ENCODE data around the gene TNFAIP8.

TNFAIP8 gene

GRCh38 chr5:119417891-119418605 lies 62.2 kb downstream of the TNFAIP8 start:
- Histone ChIP-seq H3K79me2 (ENCODE audit: control insufficient read depth, low read length) (no peaks in the 10 kb centered on the region), H3K4me3 (ENCODE audit: low read length) (no peak overlapping the region), H3K9me3 (ENCODE audit: control insufficient read depth, insufficient read depth, low read length) (no peaks in the 10 kb centered on the region), H3F3A (ENCODE audit: control insufficient read depth, insufficient read depth) (no peaks in the 10 kb centered on the region), H3K36me3 (ENCODE audit: control insufficient read depth, low read length) (no peaks in the 10 kb centered on the region), H3K4me1 (ENCODE audit: control insufficient read depth, low read length) (peaks cover 25% of the 10 kb centered on the region), H3K9me2 (replicated peaks; ENCODE audit: control insufficient read depth, low read length) (no peaks in the 10 kb centered on the region), H3K4me2 (ENCODE audit: low read length) (no peak overlapping the region), H3K27me3 (ENCODE audit: control insufficient read depth, low read length) (no peaks in the 10 kb centered on the region), H4K20me1 (ENCODE audit: control insufficient read depth, insufficient read depth, low read depth, low read length) (no peaks in the 10 kb centered on the region), H3K27ac (ENCODE audit: low read depth, low read length) (no peak overlapping the region)
- no peak for TF ChIP-seq EZH2phosphoT487 (IDR thresholded peaks at IDR 0.05; ENCODE audit: borderline replicate concordance, low read length)
- TF ChIP-seq CTCF (IDR thresholded peaks at IDR 0.05; ENCODE audit: low read depth, low read length, poor library complexity, severe bottlenecking), result no peak

- no peak for TF ChIP-seq CTCF (IDR thresholded peaks at IDR 0.05; ENCODE audit: low read depth, low read length, poor library complexity, severe bottlenecking)
- no peak for TF ChIP-seq EZH2phosphoT487 (IDR thresholded peaks at IDR 0.05; ENCODE audit: borderline replicate concordance, low read length)
These were observed 62.8 kb downstream of the TNFAIP8 start for GRCh38 chr5:119418606-119419100.

GRCh38 chr5:119420169-119420568 lies 64.3 kb downstream of the TNFAIP8 start:
- no peak for TF ChIP-seq EZH2phosphoT487 (IDR thresholded peaks at IDR 0.05; ENCODE audit: borderline replicate concordance, low read length)
- no peak for TF ChIP-seq CTCF (IDR thresholded peaks at IDR 0.05; ENCODE audit: low read depth, low read length, poor library complexity, severe bottlenecking)
- peaks cover 18% of the 10 kb centered on the region for H3K4me1 ChIP-seq (ENCODE audit: control insufficient read depth, low read length)

More at GRCh38 chr5:119418606-119419100, 62.8 kb downstream of the TNFAIP8 start:
- Histone ChIP-seq H3K27me3 (ENCODE audit: control insufficient read depth, low read length) (no peaks in the 10 kb centered on the region), H3K4me1 (ENCODE audit: control insufficient read depth, low read length) (peaks cover 25% of the 10 kb centered on the region), H4K20me1 (ENCODE audit: control insufficient read depth, insufficient read depth, low read depth, low read length) (no peaks in the 10 kb centered on the region), H3K9me2 (replicated peaks; ENCODE audit: control insufficient read depth, low read length) (no peaks in the 10 kb centered on the region), H3K9me3 (ENCODE audit: control insufficient read depth, insufficient read depth, low read length) (no peaks in the 10 kb centered on the region), H3K36me3 (ENCODE audit: control insufficient read depth, low read length) (no peaks in the 10 kb centered on the region), H3F3A (ENCODE audit: control insufficient read depth, insufficient read depth) (no peaks in the 10 kb centered on the region), H3K27ac (ENCODE audit: low read depth, low read length) (no peak overlapping the region), H3K4me2 (ENCODE audit: low read length) (no peak overlapping the region), H3K4me3 (ENCODE audit: low read length) (no peak overlapping the region), H3K79me2 (ENCODE audit: control insufficient read depth, low read length) (no peaks in the 10 kb centered on the region)

More at GRCh38 chr5:119420169-119420568, 64.3 kb downstream of the TNFAIP8 start:
- no peaks in the 10 kb centered on the region for H3K27me3 ChIP-seq (ENCODE audit: control insufficient read depth, low read length)
- no peaks in the 10 kb centered on the region for H3F3A ChIP-seq (ENCODE audit: control insufficient read depth, insufficient read depth)
- no peaks in the 10 kb centered on the region for H3K79me2 ChIP-seq (ENCODE audit: control insufficient read depth, low read length)
- H3K27ac ChIP-seq (ENCODE audit: low read depth, low read length), result no peak overlapping the region
- H3K36me3 ChIP-seq (ENCODE audit: control insufficient read depth, low read length), result no peaks in the 10 kb centered on the region
- no peaks in the 10 kb centered on the region for H3K9me2 ChIP-seq (replicated peaks; ENCODE audit: control insufficient read depth, low read length)
- H3K4me3 ChIP-seq (ENCODE audit: low read length), result no peak overlapping the region
- no peak overlapping the region for H3K4me2 ChIP-seq (ENCODE audit: low read length)
- H3K9me3 ChIP-seq (ENCODE audit: control insufficient read depth, insufficient read depth, low read length), result no peaks in the 10 kb centered on the region
- no peaks in the 10 kb centered on the region for H4K20me1 ChIP-seq (ENCODE audit: control insufficient read depth, insufficient read depth, low read depth, low read length)

Measured in DOHH2 (cell line).